C1 segment of cervical spinal cord (tissue), 14 donors: ENCODE data around the gene TRPV3.
A peak's percentile ranks its signal among the peaks of the same experiment; 100 is the strongest.

Source experiments
- DNase-seq, 14 donors: peaks; one replicate each; lab custom pipeline; 2025; lab: John Stamatoyannopoulos, UW

Gene TRPV3

DNA sequence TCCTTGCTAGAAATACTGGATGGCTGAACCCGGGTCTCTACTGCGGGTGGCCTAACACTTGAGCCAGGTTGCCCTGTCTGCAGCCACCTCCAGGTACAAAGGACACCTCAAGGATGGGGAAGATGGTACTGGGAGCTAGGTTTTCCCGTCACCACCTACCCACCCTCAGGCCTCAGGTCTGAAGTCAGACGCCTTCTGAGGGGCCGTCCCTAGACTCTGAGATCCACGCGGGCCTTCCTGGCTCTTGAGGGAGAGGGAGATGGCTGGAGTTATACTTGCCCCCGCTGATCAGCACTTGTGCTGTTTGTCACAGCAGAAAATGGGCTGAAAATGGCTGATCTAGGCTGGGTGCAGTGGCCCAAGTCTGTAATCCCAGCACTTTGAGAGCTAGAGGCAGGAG, 10.6 kb downstream of the TRPV3 start:
- no peak for DNase-seq

DNA sequence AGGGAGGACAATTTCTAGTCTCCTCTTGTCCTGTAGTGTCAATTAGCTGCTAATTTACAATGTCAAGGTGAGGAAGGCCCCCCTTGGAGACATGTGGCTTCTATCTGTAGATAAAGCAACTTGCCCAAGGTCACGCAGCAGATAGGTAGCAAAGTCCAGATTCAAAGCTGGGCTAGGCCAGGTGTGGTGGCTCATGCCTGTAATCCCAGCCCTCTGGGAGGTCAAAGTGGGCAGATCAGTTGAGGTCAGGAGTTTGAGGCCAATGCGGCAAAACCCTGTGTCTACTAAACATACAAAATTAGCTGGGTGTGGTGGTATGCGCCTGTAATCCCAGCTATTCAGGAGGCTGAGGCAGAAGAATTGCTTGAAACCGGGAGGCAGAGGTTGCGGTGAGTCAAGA, 11.1 kb downstream of the TRPV3 start:
- no peak for DNase-seq

DNA sequence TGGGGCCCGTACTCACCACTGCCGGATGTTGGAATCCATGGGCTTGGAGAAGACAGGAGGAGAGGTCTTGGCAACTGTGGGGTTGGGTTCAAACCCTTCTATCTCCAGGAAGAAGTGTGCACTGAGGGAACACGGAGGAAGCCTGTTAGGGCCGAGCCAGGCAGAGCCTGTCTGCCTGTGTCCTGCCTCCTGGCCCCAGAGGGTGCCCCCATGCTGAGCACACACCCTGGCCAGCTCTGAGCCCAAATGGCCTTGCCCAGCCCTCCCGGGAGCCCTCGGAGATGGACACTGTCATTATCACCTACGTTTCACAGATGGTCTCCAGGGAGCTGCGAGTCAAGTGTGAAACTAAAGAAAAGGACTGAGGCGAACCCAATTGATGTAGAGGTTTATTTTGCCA, 12.5 kb downstream of the TRPV3 start:
- no peak for DNase-seq

DNA sequence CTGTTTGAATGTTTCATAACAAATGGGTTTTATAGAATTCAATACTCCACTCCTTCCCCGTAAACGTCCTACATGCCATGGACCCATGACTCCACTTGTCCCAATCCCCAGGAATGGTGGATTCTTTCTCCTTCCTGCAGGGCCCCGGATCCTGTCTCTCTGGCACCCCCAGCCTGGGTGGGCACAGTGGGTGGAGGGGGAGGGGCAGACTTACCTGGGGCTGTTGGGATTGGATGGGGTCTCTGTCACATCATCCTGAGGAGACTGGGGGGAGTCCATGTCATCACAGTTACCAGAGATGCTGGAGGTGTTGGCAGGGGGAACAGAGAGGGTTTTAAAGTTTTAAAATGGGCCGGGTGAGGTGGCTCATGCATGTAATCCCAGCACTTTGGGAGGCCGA, 13.2 kb downstream of the TRPV3 start:
- DNase-seq, result no peak

GRCh38 chr17:3543453-3543852, 14.2 kb downstream of the TRPV3 start:
- no peak for DNase-seq

- no peak for DNase-seq
Observed at GRCh38 chr17:3542410-3543088, 15.1 kb downstream of the TRPV3 start.

DNA sequence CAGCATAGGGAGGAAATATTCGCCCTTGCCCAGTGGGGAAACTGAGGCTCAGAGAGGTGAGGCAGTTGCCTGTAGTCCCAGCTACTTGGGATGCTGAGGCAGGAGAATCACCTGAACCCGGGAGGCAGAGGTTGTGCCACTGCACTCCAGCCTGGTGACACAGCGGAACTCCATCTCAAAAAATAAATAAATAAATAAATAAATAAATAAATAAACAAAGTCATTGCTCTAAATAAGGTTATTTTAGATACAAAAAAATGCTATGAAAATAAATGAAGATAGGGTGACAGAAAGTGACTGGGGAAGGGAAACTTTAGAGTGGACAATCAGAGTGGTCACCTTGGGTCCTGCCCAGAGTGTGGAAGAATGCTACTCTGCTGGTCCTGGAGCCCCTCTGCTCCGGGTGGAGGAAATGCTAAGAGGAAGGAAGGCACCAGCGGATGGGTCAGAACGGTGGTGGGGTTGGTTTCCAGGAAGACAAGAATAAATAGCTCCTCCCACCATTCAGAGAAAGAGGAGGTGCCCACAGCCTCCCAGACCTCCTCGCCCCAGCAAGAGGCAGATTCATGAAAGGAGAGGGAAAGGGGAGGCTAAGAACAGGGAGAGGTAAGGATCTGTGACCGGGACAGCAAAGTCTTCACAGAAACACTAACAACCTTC, 17.6 kb downstream of the TRPV3 start:
- DNase-seq, result no peak

GRCh38 chr17:3536716-3537115, 20.9 kb downstream of the TRPV3 start:
- no peak for DNase-seq

- DNase-seq, result peak in 13 of 14 donors; percentile 18 to 80 (median 49)
Observed at GRCh38 chr17:3535253-3535995, 22.2 kb downstream of the TRPV3 start.

DNA sequence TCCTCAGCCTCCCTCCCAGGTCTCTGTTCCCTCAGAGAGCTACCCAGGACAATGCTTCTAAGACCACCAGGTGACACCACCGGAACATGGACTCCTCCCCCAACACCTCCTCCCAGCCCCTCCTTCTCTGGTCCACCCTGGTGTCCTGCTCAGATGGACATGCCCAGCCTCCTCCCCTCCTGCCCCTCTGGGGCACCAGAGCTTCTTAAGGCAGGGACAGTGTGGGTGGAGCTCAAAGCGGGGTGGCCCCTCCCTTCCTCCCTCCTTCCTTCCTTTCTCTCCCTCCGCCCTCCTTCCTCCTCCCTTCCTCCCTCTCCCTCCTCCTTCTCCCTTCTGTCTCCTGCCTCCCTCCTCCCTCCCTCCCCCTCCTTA, 22.7 kb downstream of the TRPV3 start:
- peak in 9 of 14 donors; percentile 24 to 80 (median 48) for DNase-seq

- DNase-seq, result no peak
Observed at GRCh38 chr17:3533752-3534151, 23.9 kb downstream of the TRPV3 start.

GRCh38 chr17:3532859-3533142, 24.8 kb downstream of the TRPV3 start:
- no peak for DNase-seq

DNA sequence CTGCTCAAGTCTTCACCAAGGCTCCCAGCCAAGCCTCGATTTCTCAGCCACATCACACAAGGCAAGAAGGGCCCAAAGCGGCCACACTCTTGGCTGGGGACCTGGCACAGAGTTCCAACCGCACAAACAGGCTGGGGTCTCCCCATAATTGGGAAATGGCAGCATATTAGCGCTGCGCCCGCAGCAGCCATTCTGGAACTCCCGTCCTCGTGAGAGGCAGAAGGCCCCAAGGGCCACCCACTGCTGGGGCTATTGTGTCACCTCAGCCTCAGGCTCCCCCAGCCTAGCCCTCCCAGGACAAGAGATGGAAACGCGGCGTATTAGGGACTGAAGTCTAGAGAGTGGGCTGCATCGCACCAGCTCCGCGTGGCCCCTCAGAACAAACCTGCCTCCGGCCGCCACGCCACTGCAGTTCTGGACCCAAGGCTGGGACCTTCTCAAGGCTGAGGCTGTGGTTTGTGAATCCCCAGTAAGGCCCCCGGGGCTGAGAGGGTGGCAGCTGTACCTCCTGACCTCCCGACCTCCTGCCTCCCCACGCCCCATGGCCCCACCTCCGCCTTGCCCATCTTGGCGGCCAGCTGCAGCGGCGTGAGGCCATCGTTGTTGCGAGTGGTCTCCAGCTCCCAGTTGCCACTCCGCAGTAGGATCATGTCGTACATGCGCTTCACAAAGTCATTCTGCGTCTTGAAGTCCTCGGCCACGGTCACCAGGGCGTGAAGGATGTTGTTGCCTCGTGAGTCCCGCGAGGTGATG, 25.3 kb downstream of the TRPV3 start:
- DNase-seq, result peak in 1 of 14 donors; percentile 58

GRCh38 chr17:3531266-3532101, 26.1 kb downstream of the TRPV3 start:
- DNase-seq, result peak in 13 of 14 donors; percentile 65 to 97 (median 91)

DNA sequence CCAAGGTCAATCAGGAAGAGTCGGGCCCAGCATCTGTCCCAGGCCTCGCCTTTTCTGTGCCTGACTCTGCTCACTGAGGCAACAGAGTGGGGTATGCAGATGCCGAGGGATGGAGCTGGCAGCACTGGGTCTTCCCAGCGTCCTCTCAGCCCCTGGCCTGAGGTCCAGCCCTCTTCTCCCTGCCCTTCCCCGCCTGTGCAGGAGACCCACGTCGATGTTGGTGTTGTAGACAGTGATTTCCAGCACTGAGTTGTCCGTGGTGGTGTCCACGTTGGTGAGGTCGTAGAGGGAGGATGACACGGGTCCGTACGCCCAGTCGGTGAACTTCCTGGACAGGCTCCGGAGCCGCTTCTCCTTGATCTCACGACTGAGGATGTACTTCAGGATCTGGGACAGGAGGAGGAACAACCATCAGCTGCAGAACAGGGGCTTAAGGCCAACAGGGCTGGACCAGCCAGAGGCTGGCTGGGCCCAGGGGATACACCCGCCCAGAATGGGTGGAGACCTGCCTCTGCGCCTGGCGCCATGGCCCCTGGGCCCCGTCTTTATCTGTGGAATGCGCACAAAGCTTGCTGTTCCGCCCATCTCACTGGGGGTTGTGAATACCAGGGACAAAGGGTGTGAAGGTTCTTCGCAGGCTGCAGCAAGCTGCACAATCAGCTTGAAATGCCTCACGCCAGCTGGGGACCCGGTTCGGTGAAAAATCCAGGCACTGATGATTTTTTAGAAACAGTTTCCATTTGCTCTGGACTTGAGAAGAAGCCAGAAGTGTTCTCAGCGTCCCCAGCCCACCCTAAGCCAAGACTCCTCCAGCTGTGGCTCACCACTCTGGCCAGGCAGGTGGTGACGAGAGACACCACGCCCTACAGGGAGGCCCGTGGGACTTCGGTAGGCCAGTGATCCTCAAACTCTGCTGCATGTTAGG, 27.5 kb downstream of the TRPV3 start:
- peak in 9 of 14 donors; percentile 4 to 66 (median 32) for DNase-seq

DNA sequence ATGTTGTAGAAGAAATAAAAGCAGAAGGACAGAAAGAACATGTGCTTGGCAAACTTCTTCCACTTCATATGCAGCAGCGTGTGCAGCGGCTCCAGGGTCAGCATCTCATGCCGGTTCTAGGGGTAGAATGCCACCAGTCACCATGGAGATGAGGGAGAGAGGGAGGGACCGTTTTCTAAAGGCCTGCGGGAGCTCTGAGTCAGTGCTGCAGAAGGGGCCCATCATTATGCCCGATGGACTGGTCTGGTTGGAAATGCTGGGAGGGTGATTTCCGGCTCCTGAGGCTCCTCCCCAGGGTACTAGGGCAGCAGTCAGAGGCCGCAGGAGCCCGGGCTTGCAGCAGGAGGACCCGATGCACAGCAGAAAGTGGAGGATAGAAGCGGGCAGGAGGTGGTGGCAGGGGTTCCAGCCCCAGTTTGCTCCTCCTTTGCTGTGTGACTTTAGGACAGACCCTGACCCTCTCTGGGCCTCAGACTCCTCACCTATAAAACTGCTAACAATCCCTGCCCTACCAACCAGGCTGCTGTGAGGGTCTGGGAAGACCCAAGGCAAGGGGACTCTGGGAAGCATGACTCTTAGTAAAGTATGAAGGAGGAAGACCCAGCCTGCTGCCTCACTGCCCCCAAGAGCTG, 28.6 kb downstream of the TRPV3 start:
- peak in 2 of 14 donors; percentile 29 to 59 for DNase-seq

GRCh38 chr17:3528403-3528851, 29.2 kb downstream of the TRPV3 start:
- no peak for DNase-seq

- DNase-seq, result no peak
Observed at GRCh38 chr17:3527896-3528295, 29.7 kb downstream of the TRPV3 start.

GRCh38 chr17:3527468-3527867, 30.1 kb downstream of the TRPV3 start:
- DNase-seq, result no peak

GRCh38 chr17:3526971-3527370, 30.6 kb downstream of the TRPV3 start:
- no peak for DNase-seq
